Aorta (tissue), 5 donors: ENCODE measurements around the gene IFI30. TPM values are rescaled to one million over a fixed set of nuclear protein-coding genes. Genes with fewer than 3 reads are reported as not detected.
"Not testable (repeated sequence)": the region's sequence is repeated elsewhere in the genome, so short reads cannot be mapped to it uniquely, and the experiment has no call there.

Source experiments
- ATAC-seq: fragments of 200-7000 bp; cut with Tn5 transposase; one replicate; pipeline ENCODE4 v1.9.1; 2022; ENCODE audit warnings: moderate library complexity; ENCODE audit not compliant: low FRiP score
- DNase-seq, 2 donors: peaks; one replicate each; pipeline ENCODE4 v3.0.0-alpha.2; 2020
- H3K27ac ChIP-seq, 2 donors: one replicate each; pipeline ENCODE4 v1.5.1; 2013; ENCODE audit warnings: low read length in 2 of 2, mild to moderate bottlenecking in 2 of 2, moderate library complexity in 2 of 2, control low read depth in 1 of 2, inconsistent platforms in 1 of 2, low read depth in 1 of 2
- H3K27me3 ChIP-seq, 2 donors: one replicate each; pipeline ENCODE4 v1.6.1; 2013; ENCODE audit warnings: control low read depth in 1 of 2, low read length in 1 of 2, mild to moderate bottlenecking in 1 of 2, moderate library complexity in 1 of 2; ENCODE audit not compliant: insufficient read depth in 2 of 2, control insufficient read depth in 1 of 2
- H3K36me3 ChIP-seq, 2 donors: one replicate each; pipeline ENCODE4 v1.6.1; 2013; ENCODE audit warnings: control low read depth in 1 of 2, low read length in 1 of 2, mild to moderate bottlenecking in 1 of 2; ENCODE audit not compliant: insufficient read depth in 2 of 2, control insufficient read depth in 1 of 2
- H3K4me1 ChIP-seq, 2 donors: one replicate each; pipeline ENCODE4 v1.6.1; 2013; ENCODE audit warnings: low read length in 2 of 2, control low read depth in 1 of 2, mild to moderate bottlenecking in 1 of 2, moderate library complexity in 1 of 2; ENCODE audit not compliant: insufficient read depth in 2 of 2, control insufficient read depth in 1 of 2
- H3K4me3 ChIP-seq, 2 donors: one replicate each; pipeline ENCODE4 v1.5.1; 2013; ENCODE audit warnings: low read length in 2 of 2, control low read depth in 1 of 2, mild to moderate bottlenecking in 1 of 2
- H3K9me3 ChIP-seq: one replicate; pipeline ENCODE4 v1.6.1; 2013; ENCODE audit warnings: mild to moderate bottlenecking, low read length; ENCODE audit not compliant: control insufficient read depth
- WGBS, 2 donors: extraction: QIAGEN DNeasy Blood & Tissue Kit; methylation state at CpG; one replicate each; pipeline ENCODE4 v1.1.7; 2013; 5-methylcytosine and 5-hydroxymethylcytosine counted together
- intact Hi-C, 2 donors: fragments of 100-400 bp; cut with DNase I; formaldehyde crosslinking; loops; one replicate each; pipeline versions ENCODE4 v1.14.2 to v1.15.0; 2022
- polyA plus RNA-seq, 2 donors: library from polyadenylated mRNA; stranded (reverse); fragments of 200-250 nt; gene quantifications; one replicate each; pipeline ENCODE4 v1.2.3, GENCODE V29; 2013
- total RNA-seq, 2 donors: library from RNA; stranded (reverse); fragmentation: NEBNext Ultra II Directional; extraction: Animal tissue kit (Norgen Biotek cat#: 25700); gene quantifications; one replicate each; pipeline ENCODE4 v1.2.1, GENCODE V29; 2021
- donor health status: healthy with polysubstance abuse.
- donor health status: Bipolar disorder and iron deficiency.
- donor health status: DM: no; HTN: no; CAD: no.
- donor health status: DM: no; HTN: no; CAD: no.
- donor health status: DM: yes; HTN: yes; CAD: no.

IFI30 gene
- total and polyA plus RNA-seq, 4 donors, result 35.0 to 107 (median 89.0) TPM

GRCh38 chr19:18155095-18156087, 18.2 kb upstream of the IFI30 start:
- Histone ChIP-seq H3K4me3 (no peak overlapping the region), H3K27me3 (no peaks in the 10 kb centered on the region), H3K27ac (no peak overlapping the region), H3K9me3 (no peaks in the 10 kb centered on the region), H3K36me3 (no peaks in the 10 kb centered on the region), H3K4me1 (peaks cover 0 to 2% of the 10 kb centered on the region in 2 donors)
- DNase-seq, result no peak
- intact Hi-C loops, result loop anchor here (10.0 kb wide), 1 partner anchor 151 kb away; the partner anchor contains the start of gene ARRDC2 (in 2 of the 2)
- no peak for ATAC-seq
- 94 to 95% methylated on average over 41 to 43 of the region's 43 CpGs for WGBS, 2 donors

DNA sequence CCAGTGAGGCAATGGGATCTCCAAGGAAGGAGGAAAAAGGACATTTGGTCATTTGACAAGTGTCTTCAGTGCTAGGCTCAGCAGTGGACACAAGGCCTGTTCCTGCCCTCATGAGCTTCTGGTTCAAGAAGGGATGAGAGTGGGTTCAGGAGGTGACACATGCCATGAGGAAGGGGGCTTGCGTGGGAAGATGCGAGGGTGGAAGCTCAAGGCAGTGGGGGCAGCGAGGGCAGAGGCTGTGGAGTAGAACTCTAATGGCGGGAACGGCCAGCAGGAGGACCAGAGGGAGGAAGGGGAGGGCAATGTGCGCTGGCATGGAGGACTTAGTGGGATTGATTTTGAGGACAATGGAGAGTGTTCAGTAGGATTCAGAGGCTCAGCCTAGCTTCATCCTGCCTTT, 17.3 kb upstream of the IFI30 start:
- intact Hi-C loops, result loop anchor here (10.0 kb wide), 1 partner anchor 151 kb away; the partner anchor contains the start of gene ARRDC2 (in 2 of the 2)
- Histone ChIP-seq H3K27ac (no peak overlapping the region), H3K9me3 (no peaks in the 10 kb centered on the region), H3K4me3 (no peak overlapping the region), H3K36me3 (no peaks in the 10 kb centered on the region), H3K4me1 (peaks cover 0 to 2% of the 10 kb centered on the region in 2 donors), H3K27me3 (no peaks in the 10 kb centered on the region)
- ATAC-seq (no peak), DNase-seq (no peak)
- 93 to 96% methylated on average over 5 to 6 of the region's 6 CpGs for WGBS, 2 donors

DNA sequence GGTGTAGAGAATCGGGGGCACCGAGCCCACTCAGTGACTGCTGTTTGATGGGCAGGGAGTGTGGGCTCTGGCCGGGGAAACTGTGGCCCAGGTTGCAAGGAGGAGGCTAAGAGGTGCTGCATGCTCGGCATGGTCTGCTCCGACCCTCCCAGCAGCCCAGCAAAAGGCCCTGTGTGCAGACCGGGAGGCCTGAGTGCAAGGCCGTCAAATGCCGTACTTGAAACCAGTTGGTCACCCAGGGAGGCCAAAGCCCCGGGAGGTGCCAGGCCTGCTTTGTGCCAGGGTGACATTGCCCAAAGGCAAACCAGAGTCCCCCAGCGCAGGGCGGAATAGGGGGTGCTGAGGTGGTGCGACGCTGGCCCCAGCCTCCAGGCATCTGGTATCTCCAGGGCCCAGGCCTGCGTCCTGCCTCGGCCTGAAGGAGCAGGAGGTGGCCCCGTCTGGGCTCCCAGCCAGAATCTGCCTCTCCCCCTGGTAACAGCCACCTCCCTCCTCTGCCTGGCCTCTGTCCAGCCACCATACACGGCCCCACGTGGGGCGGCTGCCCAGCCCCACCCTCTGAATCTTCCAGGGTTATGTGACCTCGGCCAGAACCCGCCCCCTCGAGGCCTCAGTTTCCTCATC, 16.7 kb upstream of the IFI30 start:
- H3K27ac ChIP-seq, result peak overlapping the region in 1 of 2 donors; percentile 49
- DNase-seq, result peak; percentile 88 to 93
- H3K36me3 ChIP-seq, result no peaks in the 10 kb centered on the region
- peak; percentile 0 for ATAC-seq
- no peaks in the 10 kb centered on the region for H3K9me3 ChIP-seq
- no peak overlapping the region for H3K4me3 ChIP-seq
- intact Hi-C loops, result loop anchor here (10.0 kb wide), 1 partner anchor 152 kb away; the partner anchor contains the start of gene ARRDC2 (in 2 of the 2)
- 12 to 20% methylated on average over 22 of the region's 22 CpGs for WGBS, 2 donors
- H3K27me3 ChIP-seq, result no peaks in the 10 kb centered on the region
- H3K4me1 ChIP-seq, result peaks cover 0 to 2% of the 10 kb centered on the region in 2 donors

DNA sequence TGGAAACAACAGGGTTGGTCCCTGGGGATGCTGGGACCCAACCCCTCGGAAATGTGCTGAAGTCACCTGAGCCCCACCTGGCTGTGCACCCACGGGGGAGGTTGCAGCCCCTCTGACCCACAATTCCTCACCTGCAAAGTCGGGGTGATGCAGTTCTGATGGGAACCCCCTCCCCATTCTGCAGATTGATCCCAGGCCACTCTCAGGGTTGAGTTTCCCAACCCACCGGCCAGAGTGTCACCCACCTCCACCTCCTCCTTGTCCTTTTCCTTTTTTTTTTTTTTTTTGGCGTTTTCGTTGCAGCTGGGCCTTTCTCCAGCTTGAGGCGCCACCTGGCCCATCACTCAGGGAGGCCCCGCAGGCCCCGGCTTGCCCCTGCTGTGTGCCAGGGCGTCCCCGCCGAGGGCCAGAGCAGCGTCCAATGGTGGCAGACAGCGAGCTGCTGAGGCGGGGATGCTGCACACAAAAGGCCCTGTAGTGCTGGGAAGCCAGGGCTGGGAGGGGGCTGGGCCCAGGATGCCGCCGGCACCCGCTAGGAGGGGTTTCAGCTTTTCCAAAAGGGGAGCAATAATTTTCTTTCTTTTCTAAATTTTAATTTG, 16.0 kb upstream of the IFI30 start:
- peaks cover 0 to 2% of the 10 kb centered on the region in 2 donors for H3K4me1 ChIP-seq
- H3K9me3 ChIP-seq, result no peaks in the 10 kb centered on the region
- H3K4me3 ChIP-seq, result no peak overlapping the region
- no peak for ATAC-seq
- DNase-seq, result no peak
- H3K27ac ChIP-seq, result peak overlapping the region in 1 of 2 donors; percentile 49
- H3K36me3 ChIP-seq, result no peaks in the 10 kb centered on the region
- intact Hi-C loops, result loop anchor here (10.0 kb wide), 1 partner anchor 153 kb away; the partner anchor contains the start of gene ARRDC2 (in 2 of the 2)
- WGBS, 2 donors, result 22 to 24% methylated on average over 18 of the region's 18 CpGs
- no peaks in the 10 kb centered on the region for H3K27me3 ChIP-seq

DNA sequence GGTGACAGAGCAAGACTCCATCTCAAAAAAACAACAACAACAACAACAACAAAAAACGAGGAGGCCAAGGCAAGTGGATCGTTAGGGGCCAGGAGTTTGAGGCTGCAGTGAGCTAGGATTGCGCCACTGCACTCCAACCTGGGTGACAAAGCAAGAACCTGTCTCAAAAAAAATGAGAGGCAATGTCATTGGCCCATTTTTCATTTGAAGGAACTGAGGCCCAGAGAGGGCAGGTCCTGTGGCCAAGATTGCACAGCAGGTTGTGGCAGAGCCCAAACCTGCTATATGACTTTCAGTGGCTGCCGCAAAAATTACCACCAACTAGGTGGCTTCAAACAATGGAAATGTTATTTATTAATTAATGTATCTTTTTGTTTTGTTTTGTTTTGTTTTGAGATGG, 15.1 kb upstream of the IFI30 start:
- no peak for ATAC-seq
- Histone ChIP-seq H3K4me1 (peaks cover 0 to 2% of the 10 kb centered on the region in 2 donors), H3K27me3 (no peaks in the 10 kb centered on the region), H3K4me3 (no peak overlapping the region), H3K27ac (no peak overlapping the region), H3K9me3 (no peaks in the 10 kb centered on the region), H3K36me3 (no peaks in the 10 kb centered on the region)
- 85 to 87% methylated on average over 4 of the region's 4 CpGs for WGBS, 2 donors
- DNase-seq, result no peak
- intact Hi-C loops, result loop anchor here (10.0 kb wide), 1 partner anchor 154 kb away; the partner anchor contains the start of gene ARRDC2 (in 2 of the 2)

GRCh38 chr19:18159059-18159616, 14.5 kb upstream of the IFI30 start:
- H3K9me3 ChIP-seq, ATAC-seq, DNase-seq, H3K4me1 ChIP-seq, H3K27me3 ChIP-seq, H3K4me3 ChIP-seq, H3K36me3 ChIP-seq, H3K27ac ChIP-seq: not testable (repeated sequence)
- 90 to 91% methylated on average over 6 of the region's 6 CpGs for WGBS, 2 donors
- intact Hi-C loops, result loop anchor here (10.0 kb wide), 1 partner anchor 154 kb away; the partner anchor contains the start of gene ARRDC2 (in 2 of the 2)

DNA sequence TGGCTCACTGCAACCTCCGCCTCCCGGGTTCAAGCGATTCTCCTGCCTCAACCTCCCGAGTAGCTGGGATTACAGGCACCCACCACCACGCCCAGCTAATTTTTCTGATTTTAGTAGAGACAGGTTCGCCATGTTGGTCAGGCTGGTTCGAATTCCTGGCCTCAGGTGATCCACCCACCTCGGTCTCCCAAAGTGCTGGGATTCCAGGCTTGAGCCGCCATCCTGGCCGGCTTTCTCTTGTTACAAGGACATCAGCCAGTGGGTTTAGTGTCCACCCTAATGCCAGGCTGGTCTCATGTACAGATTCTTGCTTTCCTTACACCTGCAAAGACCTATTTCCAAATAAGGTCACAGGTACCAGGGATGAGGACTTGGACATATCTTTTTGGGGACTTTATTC, 13.8 kb upstream of the IFI30 start:
- DNase-seq, result no peak
- Histone ChIP-seq H3K36me3 (no peaks in the 10 kb centered on the region), H3K9me3 (no peaks in the 10 kb centered on the region), H3K4me3 (no peak overlapping the region), H3K4me1 (peaks cover 0 to 2% of the 10 kb centered on the region in 2 donors), H3K27me3 (no peaks in the 10 kb centered on the region), H3K27ac (no peak overlapping the region)
- intact Hi-C loops, result loop anchor here (5.0 to 10.0 kb wide), 2 partner anchors 43 to 155 kb away; partner anchors contain the start of gene ARRDC2 (in 2 of the 2)
- 92 to 93% methylated on average over 10 of the region's 10 CpGs for WGBS, 2 donors
- ATAC-seq, result no peak

- DNase-seq (no peak), ATAC-seq (no peak)
- 59 to 62% methylated on average over 13 of the region's 13 CpGs for WGBS, 2 donors
- Histone ChIP-seq H3K27ac (no peak overlapping the region), H3K4me1 (peaks cover 0 to 2% of the 10 kb centered on the region in 2 donors), H3K4me3 (no peak overlapping the region), H3K36me3 (no peaks in the 10 kb centered on the region), H3K9me3 (no peaks in the 10 kb centered on the region), H3K27me3 (no peaks in the 10 kb centered on the region)
- intact Hi-C loops, result loop anchor here in 1 of 2 donors (5.0 kb wide), 1 partner anchor 43 kb away; no protein-coding TSS in a partner anchor
Measured at GRCh38 chr19:18160493-18160970, 13.1 kb upstream of the IFI30 start.
